Trophoblast cell (in vitro differentiated cells and primary cell): ENCODE data around the gene MYBBP1A.
"Not testable (repeated sequence)": the region's sequence is repeated elsewhere in the genome, so short reads cannot be mapped to it uniquely, and the experiment has no call there.

ENCODE experiments used
- DNase-seq, 2 donors: peaks; one replicate each; pipeline ENCODE4 v3.0.0-alpha.2; 2016
- H2AFZ ChIP-seq: 2 replicates; pipeline ENCODE4 v1.6.1; 2013; ENCODE audit warnings: low read length, moderate library complexity, mild to moderate bottlenecking; ENCODE audit not compliant: insufficient read depth, poor library complexity
- H2AK5ac ChIP-seq: 2 replicates; pipeline ENCODE4 v1.6.1; 2013; ENCODE audit warnings: mild to moderate bottlenecking, low read length
- H2BK120ac ChIP-seq: 2 replicates; pipeline ENCODE4 v1.6.1; 2013; ENCODE audit warnings: low read length, mild to moderate bottlenecking, moderate library complexity; ENCODE audit not compliant: insufficient read depth, poor library complexity
- H2BK12ac ChIP-seq: 2 replicates; pipeline ENCODE4 v1.6.1; 2013; ENCODE audit warnings: mild to moderate bottlenecking, low read length, moderate library complexity
- H2BK5ac ChIP-seq: 2 replicates; pipeline ENCODE4 v1.6.1; 2013; ENCODE audit warnings: low read length, low read depth, moderate library complexity, mild to moderate bottlenecking; ENCODE audit not compliant: poor library complexity
- H3K14ac ChIP-seq: 2 replicates; pipeline ENCODE4 v1.6.1; 2013; ENCODE audit warnings: mild to moderate bottlenecking, low read length
- H3K18ac ChIP-seq: 2 replicates; pipeline ENCODE4 v1.6.1; 2013; ENCODE audit warnings: mild to moderate bottlenecking, low read length
- H3K23ac ChIP-seq: 2 replicates; pipeline ENCODE4 v1.6.1; 2013; ENCODE audit warnings: low read length
- H3K27ac ChIP-seq: 2 replicates; pipeline ENCODE4 v1.5.1; 2013; ENCODE audit warnings: low read depth, mild to moderate bottlenecking, inconsistent platforms, low read length, moderate library complexity
- H3K27me3 ChIP-seq: 2 replicates; pipeline ENCODE4 v1.6.1; 2013; ENCODE audit warnings: inconsistent platforms, mild to moderate bottlenecking, low read length, moderate library complexity; ENCODE audit not compliant: insufficient read depth
- H3K36me3 ChIP-seq, 2 experiments: 1 replicate in 1 of 2; 2 replicates in 1 of 2; pipeline ENCODE4 v1.6.1; 2013; ENCODE audit warnings: low read length in 2 of 2, mild to moderate bottlenecking in 2 of 2, moderate library complexity in 1 of 2; ENCODE audit not compliant: insufficient read depth in 2 of 2, control insufficient read depth in 1 of 2
- H3K4ac ChIP-seq: 2 replicates; pipeline ENCODE4 v1.6.1; 2013; ENCODE audit warnings: low read depth, mild to moderate bottlenecking, low read length, moderate library complexity
- H3K4me1 ChIP-seq, 2 experiments: 1 replicate in 1 of 2; 2 replicates in 1 of 2; pipeline ENCODE4 v1.6.1; 2013; ENCODE audit warnings: low read length in 2 of 2, mild to moderate bottlenecking in 2 of 2, moderate library complexity in 1 of 2; ENCODE audit not compliant: insufficient read depth in 2 of 2, control insufficient read depth in 1 of 2
- H3K4me2 ChIP-seq: 2 replicates; pipeline ENCODE4 v1.6.1; 2013; ENCODE audit warnings: inconsistent platforms, mild to moderate bottlenecking, low read length, moderate library complexity
- H3K4me3 ChIP-seq: 2 replicates; pipeline ENCODE4 v1.5.1; 2013; ENCODE audit warnings: mild to moderate bottlenecking, low read depth, low read length, inconsistent platforms
- H3K79me1 ChIP-seq: one replicate; pipeline ENCODE4 v1.6.1; 2013; ENCODE audit warnings: low read length
- H3K79me2 ChIP-seq: 2 replicates; pipeline ENCODE4 v1.6.1; 2013; ENCODE audit warnings: low read length, mild to moderate bottlenecking; ENCODE audit not compliant: control insufficient read depth, insufficient read depth, poor library complexity
- H3K9ac ChIP-seq: 2 replicates; pipeline ENCODE4 v1.6.1; 2013; ENCODE audit warnings: mild to moderate bottlenecking, low read length
- H3K9me3 ChIP-seq: 2 replicates; pipeline ENCODE4 v1.6.1; 2013; ENCODE audit warnings: low read depth, mild to moderate bottlenecking, control low read depth, inconsistent platforms, low read length; ENCODE audit not compliant: insufficient read depth
- H4K12ac ChIP-seq: 2 replicates; pipeline ENCODE4 v1.6.1; 2013; ENCODE audit warnings: low read depth, mild to moderate bottlenecking, low read length, moderate library complexity
- H4K8ac ChIP-seq: 2 replicates; pipeline ENCODE4 v1.6.1; 2013; ENCODE audit warnings: low read depth, mild to moderate bottlenecking, low read length, moderate library complexity
- H4K91ac ChIP-seq: one replicate; pipeline ENCODE4 v1.6.1; 2013; ENCODE audit warnings: low read depth, mild to moderate bottlenecking, low read length, moderate library complexity
- WGBS: extraction: QIAGEN DNeasy Blood & Tissue Kit; methylation state at CpG from one replicate; pipeline ENCODE4 v1.1.7; 2013; ENCODE audit warnings: missing lambda C conversion rate; ENCODE audit not compliant: insufficient read length, insufficient coverage; ENCODE audit errors: extremely low coverage; 5-methylcytosine and 5-hydroxymethylcytosine counted together

The MYBBP1A gene

GRCh38 chr17:4579678-4580077 lies 24.5 kb upstream of the MYBBP1A start:
- H3K27ac ChIP-seq: no peak overlapping the region
- H3K4me1 ChIP-seq: peaks cover 33 to 44% of the 10 kb centered on the region in 2 experiments
- H4K91ac ChIP-seq: peak overlapping the region; percentile 36
- H3K9me3 ChIP-seq: peaks cover 4% of the 10 kb centered on the region
- no peak overlapping the region for H3K4me2 ChIP-seq
- H3K23ac ChIP-seq: no peak overlapping the region
- H3K36me3 ChIP-seq: no peaks in the 10 kb centered on the region
- no peak overlapping the region for H3K14ac ChIP-seq
- H2AFZ ChIP-seq: no peak overlapping the region
- H3K27me3 ChIP-seq: no peaks in the 10 kb centered on the region
- H2BK5ac ChIP-seq: no peak overlapping the region
- DNase-seq: no peak
- H2BK120ac ChIP-seq: no peak overlapping the region
- peaks cover 6% of the 10 kb centered on the region for H3K79me2 ChIP-seq
- no peak overlapping the region for H2BK12ac ChIP-seq
- H3K9ac ChIP-seq: no peak overlapping the region
- 100% methylated on average over 3 of the region's 11 CpGs for WGBS
- no peak overlapping the region for H4K12ac ChIP-seq
- no peak overlapping the region for H3K4ac ChIP-seq
- peaks cover 20% of the 10 kb centered on the region for H3K79me1 ChIP-seq
- H3K18ac ChIP-seq: no peak overlapping the region
- no peak overlapping the region for H2AK5ac ChIP-seq
- no peak overlapping the region for H4K8ac ChIP-seq
- no peak overlapping the region for H3K4me3 ChIP-seq

- peaks cover 13% of the 10 kb centered on the region for H3K79me1 ChIP-seq
- not testable (repeated sequence) for H3K4me2 ChIP-seq, H3K14ac ChIP-seq, H3K9ac ChIP-seq, H3K9me3 ChIP-seq, H3K27me3 ChIP-seq, H3K18ac ChIP-seq, H2AFZ ChIP-seq, H3K36me3 ChIP-seq, H2BK12ac ChIP-seq, H4K12ac ChIP-seq, H2AK5ac ChIP-seq, H3K27ac ChIP-seq, H4K8ac ChIP-seq, H3K79me2 ChIP-seq, H3K23ac ChIP-seq, H3K4me3 ChIP-seq, DNase-seq, H2BK120ac ChIP-seq, H4K91ac ChIP-seq, H3K4ac ChIP-seq, H2BK5ac ChIP-seq
- H3K4me1 ChIP-seq: peaks cover 35 to 43% of the 10 kb centered on the region in 2 experiments
- WGBS: no CpG with 5 or more reads among the region's 24 CpGs
Measured at GRCh38 chr17:4578349-4578748, 23.2 kb upstream of the MYBBP1A start.

- no peak overlapping the region for H3K4me3 ChIP-seq
- no peak overlapping the region for H3K27ac ChIP-seq
- H2BK12ac ChIP-seq: peak overlapping the region; percentile 4
- DNase-seq: no peak
- H3K4me2 ChIP-seq: no peak overlapping the region
- no peak overlapping the region for H3K9ac ChIP-seq
- H3K18ac ChIP-seq: no peak overlapping the region
- peaks cover 13% of the 10 kb centered on the region for H3K79me1 ChIP-seq
- no peaks in the 10 kb centered on the region for H3K36me3 ChIP-seq
- peak overlapping the region; percentile 48 for H2BK120ac ChIP-seq
- H4K12ac ChIP-seq: no peak overlapping the region
- H2AK5ac ChIP-seq: no peak overlapping the region
- H3K23ac ChIP-seq: no peak overlapping the region
- H2AFZ ChIP-seq: no peak overlapping the region
- H3K27me3 ChIP-seq: no peaks in the 10 kb centered on the region
- H3K4me1 ChIP-seq: peaks cover 27 to 35% of the 10 kb centered on the region in 2 experiments
- H4K8ac ChIP-seq: no peak overlapping the region
- H3K14ac ChIP-seq: no peak overlapping the region
- H2BK5ac ChIP-seq: no peak overlapping the region
- peaks cover 5% of the 10 kb centered on the region for H3K9me3 ChIP-seq
- H3K4ac ChIP-seq: no peak overlapping the region
- no peaks in the 10 kb centered on the region for H3K79me2 ChIP-seq
- WGBS: no CpG with 5 or more reads among the region's 8 CpGs
- peak overlapping the region; percentile 64 for H4K91ac ChIP-seq
Measured at GRCh38 chr17:4577386-4577993, 22.3 kb upstream of the MYBBP1A start.

- Histone ChIP-seq H4K8ac (peak overlapping the region; percentile 67), H3K4me2 (no peak overlapping the region), H3K27me3 (no peaks in the 10 kb centered on the region), H2BK120ac (peak overlapping the region; percentile 48), H3K23ac (no peak overlapping the region), H3K36me3 (no peaks in the 10 kb centered on the region), H2AFZ (no peak overlapping the region), H3K9ac (no peak overlapping the region), H3K79me2 (no peaks in the 10 kb centered on the region), H4K12ac (no peak overlapping the region), H3K27ac (no peak overlapping the region), H3K14ac (peak overlapping the region; percentile 50), H4K91ac (peak overlapping the region; percentile 64), H3K4me3 (no peak overlapping the region), H2AK5ac (peak overlapping the region; percentile 10), H3K4ac (no peak overlapping the region), H3K9me3 (peaks cover 5% of the 10 kb centered on the region), H3K79me1 (peaks cover 13% of the 10 kb centered on the region), H3K4me1 (peaks cover 22 to 28% of the 10 kb centered on the region in 2 experiments), H2BK12ac (peak overlapping the region; percentile 19), H3K18ac (peak overlapping the region; percentile 34), H2BK5ac (no peak overlapping the region)
- no peak for DNase-seq
- no CpG with 5 or more reads among the region's 18 CpGs for WGBS
Measured at GRCh38 chr17:4576729-4577322, 21.6 kb upstream of the MYBBP1A start.
